ENCODE results near the gene TMEM163. TPM values are rescaled to one million over a fixed set of nuclear protein-coding genes. Genes with fewer than 3 reads are reported as not detected.

TMEM163 gene
- total RNA-seq, 2 donors from 2014 or later: 16.2 to 27.5 TPM

DNA sequence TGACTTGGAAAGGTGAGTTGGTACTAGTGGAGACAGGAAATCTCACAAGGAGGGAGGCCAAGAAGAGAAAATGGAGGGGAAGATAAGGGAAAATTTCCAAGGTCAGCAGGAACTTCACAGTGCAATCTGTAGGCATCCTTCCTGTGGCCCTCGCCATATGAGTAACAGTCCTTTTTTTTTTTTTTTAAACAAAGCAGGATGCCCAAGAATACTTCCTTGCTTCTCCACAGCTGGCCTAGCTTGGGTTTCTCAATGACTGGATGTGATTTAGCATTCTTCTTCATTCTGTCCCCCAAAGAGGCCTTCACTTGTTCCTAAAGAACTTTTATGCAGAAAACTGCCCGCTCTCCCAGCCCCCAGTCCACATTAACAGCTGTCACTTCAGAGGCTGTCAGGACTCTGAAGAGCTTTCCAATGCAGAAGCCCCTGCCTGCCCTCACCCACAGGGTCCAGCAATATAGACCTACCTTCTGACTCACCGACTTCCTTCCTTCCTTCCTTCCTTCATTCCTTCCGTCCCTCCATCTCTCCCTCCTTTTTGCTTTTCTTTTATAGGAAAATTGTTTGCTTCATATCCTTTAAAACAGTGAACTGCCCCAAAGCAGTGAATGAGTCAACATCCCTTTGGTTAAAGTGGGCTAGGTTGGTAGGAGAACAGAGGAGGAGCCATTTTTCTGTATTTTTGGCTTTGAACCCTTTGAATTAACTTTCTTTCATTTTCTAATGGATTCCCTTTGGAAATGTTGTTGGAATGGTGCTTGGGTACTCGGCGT, 292.9 kb downstream of the TMEM163 start:
- peaks cover 22% of the 10 kb centered on the region for H3K4me1 ChIP-seq
- H3K36me3 ChIP-seq (replicated peaks in 1 of 2; ENCODE audit: insufficient read depth in 1 of 2, low read depth in 2 of 2): no peaks in the 10 kb centered on the region
- no peaks in the 10 kb centered on the region for H3K27me3 ChIP-seq
- DNase-seq: no peak
- no peak overlapping the region for H3K4me3 ChIP-seq
- no peaks in the 10 kb centered on the region for H3K9me3 ChIP-seq
- TF ChIP-seq CTCF (IDR thresholded peaks at IDR 0.05): no peak
- TF ChIP-seq POLR2A (IDR thresholded peaks at IDR 0.05): no peak
- no peak for ATAC-seq
- WGBS, 2 donors: 92 to 94% methylated on average over 6 of the region's 6 CpGs
- no peak overlapping the region for H3K27ac ChIP-seq
- intact Hi-C loops (cut with DNase I): no loop called here

DNA sequence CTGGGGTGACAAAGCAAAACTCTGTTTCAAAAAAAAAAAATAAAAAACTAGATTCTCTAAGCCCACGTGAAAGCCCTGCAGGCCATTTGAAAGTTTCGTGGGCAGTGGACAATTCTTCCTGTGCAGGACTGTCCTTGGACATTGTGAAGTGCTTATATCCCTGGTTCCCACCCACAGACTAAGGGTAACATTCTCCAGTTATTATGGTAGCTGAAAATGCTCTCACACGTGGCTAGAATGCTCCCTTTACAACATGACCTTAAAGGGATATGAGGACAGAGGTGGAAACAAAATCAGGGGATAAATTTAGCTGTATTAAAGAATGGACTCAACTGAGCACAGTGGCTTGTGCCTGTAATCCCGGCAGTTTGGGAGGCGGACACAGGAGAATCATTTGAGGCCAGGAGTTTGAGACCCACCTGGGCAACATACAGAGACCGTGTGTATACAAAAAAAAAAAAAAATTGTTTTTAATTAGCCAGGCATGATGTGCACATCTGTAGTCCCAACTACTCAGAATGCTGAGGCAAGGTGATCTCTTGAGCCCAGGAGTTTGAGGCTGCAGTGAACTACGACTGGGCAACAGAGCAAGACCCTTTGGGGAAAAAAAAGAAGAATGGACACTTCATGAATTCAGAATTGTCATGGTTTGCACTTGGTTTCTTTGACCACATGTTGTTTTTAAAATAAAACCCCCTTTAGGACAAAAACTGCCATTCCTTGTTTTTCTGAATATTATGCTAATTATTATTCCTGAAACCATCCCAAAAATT, 297.1 kb downstream of the TMEM163 start:
- Histone ChIP-seq H3K4me3 (no peak overlapping the region), H3K4me1 (no peaks in the 10 kb centered on the region), H3K27ac (no peak overlapping the region), H3K36me3 (replicated peaks in 1 of 2; ENCODE audit: insufficient read depth in 1 of 2, low read depth in 2 of 2) (no peaks in the 10 kb centered on the region), H3K9me3 (no peaks in the 10 kb centered on the region), H3K27me3 (no peaks in the 10 kb centered on the region)
- WGBS, 2 donors: 74 to 86% methylated on average over 7 of the region's 7 CpGs
- no peak for TF ChIP-seq POLR2A (IDR thresholded peaks at IDR 0.05)
- TF ChIP-seq CTCF (IDR thresholded peaks at IDR 0.05): no peak
- DNase-seq (no peak), ATAC-seq (no peak)
- intact Hi-C loops (cut with DNase I): no loop called here

DNA sequence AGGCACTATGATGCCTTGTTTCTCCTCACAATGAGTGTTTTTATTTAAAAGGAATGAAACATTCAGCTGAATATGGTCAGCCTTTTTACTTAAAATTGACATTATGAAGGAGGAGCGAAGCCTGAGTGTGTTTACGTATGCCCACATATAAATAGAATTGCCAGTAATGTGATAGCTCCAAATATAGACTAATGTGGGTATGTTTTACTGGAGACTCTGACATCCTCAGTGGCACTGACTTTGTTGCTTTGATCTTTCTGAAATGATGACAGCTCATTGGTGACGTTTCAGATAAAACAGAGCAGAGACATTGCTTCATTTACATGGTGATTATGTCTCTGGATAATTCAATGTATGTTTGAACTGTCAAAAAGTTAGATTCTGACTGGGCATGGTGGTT, 297.9 kb downstream of the TMEM163 start:
- Histone ChIP-seq H3K36me3 (replicated peaks in 1 of 2; ENCODE audit: insufficient read depth in 1 of 2, low read depth in 2 of 2) (no peaks in the 10 kb centered on the region), H3K4me1 (no peaks in the 10 kb centered on the region), H3K4me3 (no peak overlapping the region), H3K9me3 (no peaks in the 10 kb centered on the region), H3K27ac (no peak overlapping the region), H3K27me3 (no peaks in the 10 kb centered on the region)
- DNase-seq (no peak), ATAC-seq (no peak)
- TF ChIP-seq POLR2A (IDR thresholded peaks at IDR 0.05): no peak
- no peak for TF ChIP-seq CTCF (IDR thresholded peaks at IDR 0.05)
- intact Hi-C loops (cut with DNase I): no loop called here
- 73 to 75% methylated on average over 3 of the region's 3 CpGs for WGBS, 2 donors

DNA sequence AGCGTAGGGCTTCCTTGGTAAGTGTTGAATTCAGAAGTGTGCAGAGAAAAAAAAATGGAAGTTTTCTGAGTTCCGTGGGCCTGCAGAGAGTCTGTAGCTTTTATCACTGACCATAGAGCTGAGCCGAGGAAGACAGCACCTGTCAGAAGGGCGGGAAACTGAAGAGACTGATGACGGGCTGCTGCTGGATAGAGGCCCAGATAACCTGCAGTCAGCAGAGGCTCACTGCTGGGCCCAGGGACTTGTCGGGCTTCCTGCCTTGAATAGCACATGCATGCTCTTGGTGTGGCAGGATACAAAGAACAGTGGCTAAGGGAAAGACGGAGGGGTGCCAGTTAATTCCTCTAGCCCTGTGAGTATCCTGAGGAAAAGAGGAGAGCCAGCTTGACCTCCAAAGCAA, 298.5 kb downstream of the TMEM163 start:
- 73 to 78% methylated on average over 7 of the region's 7 CpGs for WGBS, 2 donors
- no peaks in the 10 kb centered on the region for H3K27me3 ChIP-seq
- DNase-seq (no peak), ATAC-seq (no peak)
- peak overlapping the region in 1 of 4 donors; percentile 2 for H3K27ac ChIP-seq
- H3K4me1 ChIP-seq: no peaks in the 10 kb centered on the region
- intact Hi-C loops (cut with DNase I): no loop called here
- TF ChIP-seq POLR2A (IDR thresholded peaks at IDR 0.05): no peak
- TF ChIP-seq CTCF (IDR thresholded peaks at IDR 0.05): no peak
- no peak overlapping the region for H3K4me3 ChIP-seq
- no peaks in the 10 kb centered on the region for H3K36me3 ChIP-seq (replicated peaks in 1 of 2; ENCODE audit: insufficient read depth in 1 of 2, low read depth in 2 of 2)
- no peaks in the 10 kb centered on the region for H3K9me3 ChIP-seq

All from body of pancreas (tissue), 4 donors.